Right renal pelvis (tissue), 4 donors: ENCODE measurements around the gene TRABD2B. TPM values are rescaled to one million over a fixed set of nuclear protein-coding genes. Genes with fewer than 3 reads are reported as not detected.

Source experiments
- DNase-seq, 4 donors: peaks; one replicate each; pipeline ENCODE4 v3.0.0-alpha.2; 2013; ENCODE audit warnings: low read depth in 4 of 4, low spot score in 3 of 4, missing footprints in 1 of 4
- polyA plus RNA-seq, 4 donors: library from polyadenylated mRNA; unstranded; fragments of 120-200 nt; gene quantifications; one replicate each; pipeline ENCODE4 v1.2.1, GENCODE V29; 2013; ENCODE audit not compliant: insufficient read length in 4 of 4

Gene TRABD2B
- polyA plus RNA-seq, 4 donors = 15.3 to 25.8 (median 22.0) TPM

- no peak for DNase-seq
These were observed 279.8 kb downstream of the TRABD2B start for GRCh38 chr1:47717341-47717740.

GRCh38 chr1:47713975-47714767, 283.0 kb downstream of the TRABD2B start:
- DNase-seq = no peak

DNA sequence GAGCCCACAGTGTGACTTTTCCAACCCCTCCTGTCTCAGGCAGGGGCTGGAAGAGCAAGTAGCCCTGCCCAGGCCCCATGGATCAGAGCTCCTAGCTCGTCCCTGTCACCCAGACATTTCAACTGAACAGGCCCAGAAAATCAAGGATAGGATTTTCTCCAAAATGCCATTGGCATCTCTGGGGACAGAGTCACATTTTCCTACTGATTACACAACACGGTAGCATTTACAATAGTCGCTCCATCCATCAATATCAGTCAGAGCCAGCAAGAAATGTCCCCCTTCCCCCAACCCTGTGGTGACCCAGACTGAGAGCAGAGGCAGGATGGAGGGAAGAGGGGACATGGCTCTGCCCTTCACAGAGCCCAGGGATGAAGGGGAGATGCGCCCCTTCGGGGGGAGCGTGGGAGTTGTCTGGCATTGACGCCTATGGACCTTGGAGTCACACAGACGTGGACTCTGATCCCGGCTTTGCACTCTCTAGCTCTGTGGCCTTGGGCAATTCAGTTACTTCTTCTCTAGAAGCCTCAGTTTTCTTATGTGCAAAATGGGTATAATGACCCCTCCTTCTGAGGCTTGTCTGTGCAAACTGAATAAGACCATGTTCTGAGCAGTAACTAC, 283.7 kb downstream of the TRABD2B start:
- DNase-seq = no peak

- DNase-seq = no peak
These were observed 284.4 kb downstream of the TRABD2B start for GRCh38 chr1:47712596-47713299.

DNA sequence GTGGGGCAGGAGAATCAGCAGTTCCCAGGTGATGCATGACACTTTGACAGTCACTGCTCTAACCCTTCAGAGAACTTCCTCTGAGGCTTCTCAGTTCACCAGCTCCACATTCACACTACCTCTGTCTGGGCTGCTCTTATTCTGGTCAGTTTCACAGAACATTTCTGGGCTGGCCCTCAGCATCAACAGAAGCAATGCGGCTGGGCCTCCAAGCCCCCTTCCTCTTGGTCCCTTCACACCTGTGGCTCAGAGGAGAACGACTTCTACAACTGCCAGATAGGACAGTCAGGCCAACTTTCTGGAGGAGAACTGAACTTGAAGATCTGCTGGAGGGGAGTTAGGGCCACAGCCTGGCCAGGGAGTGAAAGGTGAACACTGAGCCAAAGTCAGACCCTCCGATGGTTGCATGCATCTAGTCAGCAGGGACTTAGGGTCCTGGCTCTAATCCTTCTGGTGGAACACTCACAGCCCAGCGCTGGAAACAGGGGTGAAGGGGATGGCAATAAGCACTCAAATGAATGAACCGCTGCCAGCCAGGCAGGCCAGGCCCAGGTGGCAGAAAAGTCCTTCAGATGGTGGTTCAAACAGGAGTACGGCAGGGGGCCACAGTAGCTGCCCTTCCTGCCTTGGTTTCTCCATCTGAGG, 285.2 kb downstream of the TRABD2B start:
- DNase-seq = no peak

DNA sequence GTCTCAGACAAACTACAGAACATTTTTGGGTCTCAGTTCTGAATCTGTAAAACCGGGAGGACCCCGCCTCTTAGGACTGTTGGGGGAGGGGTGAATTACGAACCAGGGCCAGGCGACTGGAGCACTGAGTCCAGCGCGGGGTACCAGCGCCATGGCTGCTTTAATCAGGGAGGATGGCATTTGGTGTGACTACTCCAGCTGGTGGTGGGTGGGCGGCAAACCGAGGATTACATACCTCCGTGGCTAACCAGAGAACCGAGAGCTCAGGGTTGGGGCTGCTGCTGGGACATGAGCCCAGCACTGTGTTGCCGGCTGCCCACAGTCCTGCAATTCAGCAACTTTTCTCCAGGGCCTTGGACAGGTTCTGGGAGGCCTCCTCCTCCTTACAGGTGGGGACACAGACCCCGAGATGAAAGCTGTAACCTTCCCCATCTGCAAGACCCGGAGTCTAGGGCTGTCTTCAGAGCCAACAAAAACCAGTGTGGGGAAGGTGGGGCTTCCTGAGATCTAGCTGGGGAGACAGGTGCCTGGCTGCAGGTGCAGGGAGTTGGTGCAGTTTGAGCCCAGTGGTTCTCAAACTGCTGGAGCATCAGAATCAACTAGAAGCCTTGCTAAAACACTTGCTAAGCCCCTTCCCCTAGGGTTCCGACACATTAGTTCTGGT, 285.9 kb downstream of the TRABD2B start:
- no peak for DNase-seq

Other genes with a start within 250 kb of the TRABD2B start
- 10 to 100 TPM; 11.5 to 19.3 (median 16.9) TPM for gene SLC5A9, start 225.3 kb upstream of the TRABD2B start, polyA plus RNA-seq